Measurements from ENCODE around the gene DKKL1.
A peak's percentile ranks its signal among the peaks of the same experiment; 100 is the strongest.
"Not testable (repeated sequence)": the region's sequence is repeated elsewhere in the genome, so short reads cannot be mapped to it uniquely, and the experiment has no call there.

The DKKL1 gene

DNA sequence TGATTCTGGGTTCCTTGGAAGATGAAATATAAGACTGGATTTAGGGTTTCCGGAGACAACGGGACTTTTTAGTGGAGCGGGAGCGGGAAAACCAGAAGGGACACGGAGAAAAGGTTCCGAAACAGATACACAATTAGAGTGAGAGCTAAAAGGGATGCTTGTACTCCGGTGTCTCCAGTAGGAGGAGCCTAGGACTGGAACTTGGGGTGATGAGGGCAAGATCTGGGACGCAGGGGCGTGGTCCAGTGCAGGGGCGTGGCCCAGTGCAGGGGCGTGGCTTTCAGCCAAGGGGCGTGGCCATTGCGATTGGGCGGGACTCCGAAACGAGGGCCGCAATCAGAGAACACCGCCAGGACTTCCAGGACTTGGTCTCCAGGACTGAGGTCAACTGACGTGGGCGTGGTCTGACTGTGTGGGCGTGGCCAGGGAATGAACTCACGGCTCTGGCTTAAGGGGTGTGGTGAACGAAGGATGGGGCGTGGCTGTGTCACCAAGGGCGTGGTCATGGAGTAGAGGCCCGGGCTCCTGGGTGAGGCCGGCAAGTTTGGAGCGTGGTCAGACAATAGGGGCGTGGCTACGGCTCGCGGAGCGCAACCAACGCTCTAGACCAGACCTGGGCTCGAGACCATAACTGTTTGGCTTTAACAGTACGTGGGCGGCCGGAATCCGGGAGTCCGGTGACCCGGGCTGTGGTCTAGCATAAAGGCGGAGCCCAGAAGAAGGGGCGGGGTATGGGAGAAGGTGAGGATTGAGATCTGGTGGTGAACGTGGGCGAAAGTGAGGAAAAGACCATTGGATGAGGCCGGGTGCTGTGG lies at the start of gene DKKL1:
Gene DKKL1 (plus strand): TSS at position 610 of the 815 bp plus-strand sequence. CDS start 122 bp downstream, at position 732.
- TF ChIP-seq, protein P1, sequence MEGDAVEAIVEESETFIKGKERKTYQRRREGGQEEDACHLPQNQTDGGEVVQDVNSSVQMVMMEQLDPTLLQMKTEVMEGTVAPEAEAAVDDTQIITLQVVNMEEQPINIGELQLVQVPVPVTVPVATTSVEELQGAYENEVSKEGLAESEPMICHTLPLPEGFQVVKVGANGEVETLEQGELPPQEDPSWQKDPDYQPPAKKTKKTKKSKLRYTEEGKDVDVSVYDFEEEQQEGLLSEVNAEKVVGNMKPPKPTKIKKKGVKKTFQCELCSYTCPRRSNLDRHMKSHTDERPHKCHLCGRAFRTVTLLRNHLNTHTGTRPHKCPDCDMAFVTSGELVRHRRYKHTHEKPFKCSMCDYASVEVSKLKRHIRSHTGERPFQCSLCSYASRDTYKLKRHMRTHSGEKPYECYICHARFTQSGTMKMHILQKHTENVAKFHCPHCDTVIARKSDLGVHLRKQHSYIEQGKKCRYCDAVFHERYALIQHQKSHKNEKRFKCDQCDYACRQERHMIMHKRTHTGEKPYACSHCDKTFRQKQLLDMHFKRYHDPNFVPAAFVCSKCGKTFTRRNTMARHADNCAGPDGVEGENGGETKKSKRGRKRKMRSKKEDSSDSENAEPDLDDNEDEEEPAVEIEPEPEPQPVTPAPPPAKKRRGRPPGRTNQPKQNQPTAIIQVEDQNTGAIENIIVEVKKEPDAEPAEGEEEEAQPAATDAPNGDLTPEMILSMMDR (IDR thresholded peaks at IDR 0.05; ENCODE audit: insufficient read depth, low read length, missing control alignments) = peak; percentile 32
- POLR2A ChIA-PET = interaction anchor here (1.3 kb wide), 1 partner anchor 88 kb away, joined by 3 read pairs; the partner anchor contains the start of gene PIH1D1
- CTCF ChIA-PET = interaction anchor here (0.8 kb wide), 1 partner anchor 20 kb away, joined by 3 read pairs; no protein-coding TSS in a partner anchor
- peak; percentile 63 for DNase-seq (ENCODE audit: low read depth, low spot score)
- H3K4me3 ChIP-seq (ENCODE audit: low read depth, low read length) = peak within 1 kb of the TSS; percentile 85

DNA sequence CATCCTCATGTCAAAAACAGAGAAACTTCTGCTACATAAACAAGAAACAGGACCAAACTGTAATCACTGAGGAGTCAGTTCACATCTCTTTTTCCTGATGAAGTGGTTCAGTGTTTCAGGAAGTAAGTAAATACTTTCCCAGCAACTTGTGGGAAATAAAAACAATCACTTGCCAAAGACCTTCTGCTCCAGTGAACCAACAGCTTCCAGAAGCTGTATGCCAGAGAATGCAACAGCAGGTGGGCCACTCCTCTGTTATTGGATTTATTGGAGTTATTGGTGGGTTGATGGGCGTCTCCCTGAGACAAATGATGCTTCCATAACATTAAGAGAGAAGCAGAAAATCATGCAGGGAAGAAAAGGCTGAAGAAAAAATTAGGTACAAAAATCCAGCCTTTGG lies 48.6 kb upstream of the DKKL1 start:
- ChIA-PET CTCF (interaction anchor here (1.3 to 6.5 kb wide), 2 partner anchors 13 kb away, joined by 5 to 58 read pairs; no protein-coding TSS in a partner anchor), POLR2A (no interaction called here)
- TF ChIP-seq, protein P1 (IDR thresholded peaks at IDR 0.05; ENCODE audit: insufficient read depth, low read length, missing control alignments) = no peak
- no peak for DNase-seq (ENCODE audit: low read depth, low spot score)
- no peak overlapping the region for H3K4me3 ChIP-seq (ENCODE audit: low read depth, low read length)

DNA sequence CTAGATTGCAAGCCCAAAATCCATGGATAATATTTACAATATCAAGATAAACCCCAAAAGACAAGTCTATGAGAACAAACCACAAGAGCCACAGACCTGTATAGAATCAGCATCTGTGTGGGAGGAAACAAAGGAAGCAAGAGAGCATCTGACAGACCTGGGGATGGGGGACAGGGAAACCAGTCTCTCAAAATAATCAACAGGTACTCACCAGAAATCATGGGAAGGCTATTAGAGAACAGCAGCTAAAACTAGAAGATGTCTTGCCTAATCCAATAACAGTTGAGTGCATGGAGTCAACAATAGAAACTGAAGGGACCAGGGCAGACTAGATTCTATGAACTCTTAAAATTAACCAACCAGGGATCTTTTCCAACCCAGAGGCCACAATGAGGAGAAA lies 47.4 kb upstream of the DKKL1 start:
- ChIA-PET CTCF (interaction anchor here (6.5 kb wide), 1 partner anchor 14 kb away, joined by 58 read pairs; no protein-coding TSS in a partner anchor), POLR2A (no interaction called here)
- no peak overlapping the region for H3K4me3 ChIP-seq (ENCODE audit: low read depth, low read length)

DNA sequence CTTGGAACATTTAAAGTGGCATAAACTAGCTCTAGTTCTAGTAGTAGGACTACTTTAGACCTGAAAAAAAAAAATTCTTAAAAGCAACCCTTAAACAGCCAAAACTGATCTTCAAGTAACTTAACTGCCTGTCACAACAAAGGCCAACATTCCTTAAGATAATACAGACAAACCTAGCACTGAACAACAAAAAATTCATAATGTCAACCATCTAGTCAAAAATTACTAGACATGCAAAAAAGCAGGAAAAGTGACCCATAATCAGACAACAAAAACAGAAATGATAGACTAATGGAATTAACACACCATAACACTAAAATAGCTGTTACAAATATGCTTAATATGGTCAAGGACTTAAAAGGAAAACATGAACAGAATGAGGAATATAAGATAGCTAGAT lies 45.4 kb upstream of the DKKL1 start:
- ChIA-PET POLR2A (no interaction called here), CTCF (interaction anchor here (2.7 kb wide), 2 partner anchors 10 to 17 kb away, joined by 15 to 18 read pairs; no protein-coding TSS in a partner anchor)
- TF ChIP-seq, protein P1 (IDR thresholded peaks at IDR 0.05; ENCODE audit: insufficient read depth, low read length, missing control alignments) = no peak
- DNase-seq (ENCODE audit: low read depth, low spot score) = no peak
- H3K4me3 ChIP-seq (ENCODE audit: low read depth, low read length) = no peak overlapping the region

More for the DNA sequence above, 47.4 kb upstream of the DKKL1 start:
- no peak for DNase-seq (ENCODE audit: low read depth, low spot score)
- TF ChIP-seq, protein P1 (IDR thresholded peaks at IDR 0.05; ENCODE audit: insufficient read depth, low read length, missing control alignments) = no peak

DNA sequence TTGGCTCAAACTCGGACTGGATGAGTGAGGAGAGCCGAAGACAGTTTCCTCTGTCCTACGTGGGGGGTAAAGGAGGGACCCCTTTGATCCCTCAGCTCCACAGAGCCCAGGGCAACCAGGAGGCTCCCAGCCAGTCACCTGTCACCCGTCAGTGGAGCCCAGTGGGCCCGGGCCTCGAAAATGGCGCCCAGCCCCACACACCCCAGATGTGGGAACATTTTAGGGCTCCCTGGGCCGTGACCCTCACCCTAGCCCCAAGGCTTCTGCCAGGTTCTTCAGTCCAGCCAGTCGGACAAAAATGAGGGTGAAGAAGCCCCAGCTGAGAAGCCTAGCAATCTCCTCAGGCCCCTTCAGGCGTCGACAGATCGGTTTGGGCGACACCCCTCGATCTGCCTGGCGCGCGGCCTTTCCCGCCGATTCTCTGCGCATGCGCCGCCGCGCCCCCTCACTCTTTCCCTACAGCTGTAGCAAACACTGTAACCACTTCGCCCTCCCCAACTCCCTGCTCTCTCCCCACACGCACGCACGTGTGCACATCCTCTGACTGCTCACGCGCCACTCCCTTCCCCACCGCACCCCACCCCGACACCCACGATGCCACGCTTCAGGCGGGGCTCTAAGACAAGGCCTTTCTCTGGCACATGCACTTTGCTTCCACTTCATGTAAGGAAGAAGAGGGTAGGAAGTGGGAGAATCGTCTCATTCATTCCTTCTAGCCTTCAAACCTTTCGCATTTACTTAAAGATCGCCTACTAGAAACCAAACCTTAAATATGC lies 38.7 kb upstream of the DKKL1 start, which contains the start of gene SLC6A16:
Gene SLC6A16 (minus strand): TSS at position 391 of the 776 bp plus-strand sequence. CDS start 13,844 bp downstream, outside the sequence.
- TF ChIP-seq, protein P1 (IDR thresholded peaks at IDR 0.05; ENCODE audit: insufficient read depth, low read length, missing control alignments) = no peak
- POLR2A ChIA-PET = no interaction called here
- H3K4me3 ChIP-seq (ENCODE audit: low read depth, low read length) = no peak within 1 kb of the TSS
- CTCF ChIA-PET = interaction anchor here (1.4 to 5.7 kb wide), 3 partner anchors 23 to 99 kb away, joined by 4 to 31 read pairs (median 4); no protein-coding TSS in a partner anchor
- DNase-seq (ENCODE audit: low read depth, low spot score) = no peak

DNA sequence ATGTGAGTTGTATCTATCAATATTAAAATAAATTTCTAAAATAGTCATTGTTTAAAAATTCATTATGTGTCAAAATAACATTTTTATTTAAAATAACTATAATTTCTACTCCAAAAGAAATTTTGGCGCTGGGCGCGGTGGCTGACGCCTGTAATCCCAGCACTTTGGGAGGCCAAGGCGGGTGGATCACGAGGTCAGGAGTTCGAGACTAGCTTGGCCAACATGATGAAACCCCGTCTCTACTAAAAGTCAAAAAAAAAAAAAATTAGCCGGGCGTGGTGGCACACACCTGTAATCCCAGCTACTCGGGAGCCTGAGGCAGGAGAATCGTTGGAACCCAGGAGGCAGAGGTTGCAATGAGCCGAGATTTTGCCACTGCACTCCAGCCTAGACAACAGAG lies 37.9 kb upstream of the DKKL1 start:
- DNase-seq (ENCODE audit: low read depth, low spot score); POLR2A ChIA-PET; H3K4me3 ChIP-seq (ENCODE audit: low read depth, low read length): not testable (repeated sequence)
- CTCF ChIA-PET = interaction anchor here (1.4 to 5.7 kb wide), 3 partner anchors 24 to 99 kb away, joined by 4 to 31 read pairs (median 4); no protein-coding TSS in a partner anchor
